Right renal cortex interstitium (tissue), 3 donors: ENCODE data around the gene KLRC1. TPM values are rescaled to one million over a fixed set of nuclear protein-coding genes. Genes with fewer than 3 reads are reported as not detected.
"Not testable (repeated sequence)": the region's sequence is repeated elsewhere in the genome, so short reads cannot be mapped to it uniquely, and the experiment has no call there.

Experiments
- DNase-seq, 3 donors: peaks; one replicate each; pipeline ENCODE4 v3.0.0-alpha.2; 2013; ENCODE audit warnings: low read depth in 3 of 3, low spot score in 2 of 3
- polyA plus RNA-seq, 3 donors: library from polyadenylated mRNA; unstranded; fragments of 120-200 nt; gene quantifications; one replicate each; pipeline ENCODE4 v1.2.1, GENCODE V29; 2013; ENCODE audit not compliant: insufficient read length in 3 of 3

The KLRC1 gene
- polyA plus RNA-seq, 3 donors, result 0.42 to 1.8 (median 0.81) TPM

- not testable (repeated sequence) for DNase-seq
Observed at GRCh38 chr12:10424260-10424899, 28.8 kb downstream of the KLRC1 start.

- DNase-seq, result not testable (repeated sequence)
Observed at GRCh38 chr12:10422159-10422558, 31.0 kb downstream of the KLRC1 start.

- not testable (repeated sequence) for DNase-seq
Observed at GRCh38 chr12:10420334-10420733, 32.8 kb downstream of the KLRC1 start, which contains the start of gene KLRC3. Gene KLRC3 (minus strand): TSS chr12:10420595. CDS start chr12:10420550, 45 bp downstream.

GRCh38 chr12:10409392-10409791 lies 43.8 kb downstream of the KLRC1 start, which contains the start of gene KLRC4:
Gene KLRC4 (minus strand): TSS chr12:10409757. CDS start chr12:10409575, 182 bp downstream.
- no peak for DNase-seq

GRCh38 chr12:10408842-10409241 lies 44.3 kb downstream of the KLRC1 start:
- no peak for DNase-seq

- DNase-seq, result no peak
Observed at GRCh38 chr12:10406725-10407124, 46.5 kb downstream of the KLRC1 start.

GRCh38 chr12:10405294-10405693 lies 47.9 kb downstream of the KLRC1 start:
- no peak for DNase-seq

- no peak for DNase-seq
Observed at GRCh38 chr12:10404798-10405197, 48.4 kb downstream of the KLRC1 start.

GRCh38 chr12:10400829-10401228 lies 52.3 kb downstream of the KLRC1 start:
- no peak for DNase-seq

GRCh38 chr12:10398168-10398567 lies 55.0 kb downstream of the KLRC1 start:
- no peak for DNase-seq

- no peak for DNase-seq
Observed at GRCh38 chr12:10397296-10397695, 55.9 kb downstream of the KLRC1 start.

GRCh38 chr12:10396176-10396575 lies 57.0 kb downstream of the KLRC1 start:
- DNase-seq, result not testable (repeated sequence)

Other genes starting within 250 kb of the KLRC1 start
- 10 to 100 TPM; 73.3 to 91.9 (median 84.5) TPM for gene GABARAPL1, start 240.5 kb downstream of the KLRC1 start, polyA plus RNA-seq
- gene KLRD1, start 145.5 kb downstream of the KLRC1 start, polyA plus RNA-seq, result under 1 TPM; 0.47 to 0.80 (median 0.64) TPM
- under 1 TPM; 0.23 to 0.87 (median 0.46) TPM for gene KLRK1, start 63.3 kb downstream of the KLRC1 start, polyA plus RNA-seq
- not detected for gene KLRC4, start 43.6 kb downstream of the KLRC1 start, polyA plus RNA-seq
- under 1 TPM; 0.18 to 0.47 (median 0.20) TPM for gene KLRC3, start 32.8 kb downstream of the KLRC1 start, polyA plus RNA-seq
- under 1 TPM in 1 of 3 donors, not detected in 2; 0.54 TPM for gene KLRC2, start 17.4 kb downstream of the KLRC1 start, polyA plus RNA-seq
- 1 to 10 TPM; 1.4 to 8.7 (median 2.0) TPM for gene EIF2S3B, start 52.5 kb upstream of the KLRC1 start, polyA plus RNA-seq
- 10 to 100 TPM; 36.4 to 46.6 (median 42.9) TPM for gene MAGOHB, start 160.2 kb upstream of the KLRC1 start, polyA plus RNA-seq
- 1 to 10 TPM in 1 of 3 donors, under 1 TPM in 2; 0.67 to 1.0 (median 0.85) TPM for gene STYK1, start 220.7 kb upstream of the KLRC1 start, polyA plus RNA-seq